Colonic mucosa (tissue), 4 donors: ENCODE data around the gene OBP2A. TPM values are rescaled to one million over a fixed set of nuclear protein-coding genes. Genes with fewer than 3 reads are reported as not detected.

ENCODE experiments used
- DNase-seq: peaks from one replicate; pipeline ENCODE4 v3.0.0-alpha.2; 2020
- H3K27ac ChIP-seq: fragments of 200-600 bp; one replicate; pipeline ENCODE4 v1.8.0; 2021
- H3K27me3 ChIP-seq: fragments of 200-600 bp; one replicate; pipeline ENCODE4 v1.8.0; 2021
- H3K36me3 ChIP-seq: fragments of 200-600 bp; one replicate; pipeline ENCODE4 v1.8.0; 2021
- H3K4me1 ChIP-seq: fragments of 200-600 bp; one replicate; pipeline ENCODE4 v1.8.0; 2021; ENCODE audit warnings: mild to moderate bottlenecking
- H3K4me3 ChIP-seq: fragments of 200-600 bp; one replicate; pipeline ENCODE4 v1.8.0; 2021
- H3K9ac ChIP-seq, 2 donors: one replicate each; pipeline ENCODE4 v1.7.0; 2013; ENCODE audit warnings: control low read depth in 2 of 2, low read depth in 2 of 2, low read length in 2 of 2
- H3K9me3 ChIP-seq: fragments of 200-600 bp; one replicate; pipeline ENCODE4 v1.8.0; 2021
- intact Hi-C: fragments of 100-400 bp; cut with DNase I; formaldehyde crosslinking; loops from one replicate; pipeline ENCODE4 v1.14.1; 2022
- total RNA-seq, 2 donors: library from RNA; stranded (reverse); fragmentation: NEBNext Ultra II Directional in 1 of 2; extraction: Animal tissue kit (Norgen Biotek cat#: 25700) in 1 of 2; gene quantifications; one replicate each; pipeline ENCODE4 v1.2.1, GENCODE V29; 2021
- TF ChIP-seq, protein P1 (sequence below): fragments of 200-600 bp; IDR thresholded peaks from one replicate; pipeline ENCODE4 v1.8.0; 2022; ENCODE audit warnings: antibody characterized with exemption, mild to moderate bottlenecking
- donor health status: healthy.
- donor health status: DM: no; HTN: no; CAD: no.
- donor health status: DM: no; HTN: no; CAD: no.

OBP2A gene
- total RNA-seq, 2 donors from 2014 or later = not detected

DNA sequence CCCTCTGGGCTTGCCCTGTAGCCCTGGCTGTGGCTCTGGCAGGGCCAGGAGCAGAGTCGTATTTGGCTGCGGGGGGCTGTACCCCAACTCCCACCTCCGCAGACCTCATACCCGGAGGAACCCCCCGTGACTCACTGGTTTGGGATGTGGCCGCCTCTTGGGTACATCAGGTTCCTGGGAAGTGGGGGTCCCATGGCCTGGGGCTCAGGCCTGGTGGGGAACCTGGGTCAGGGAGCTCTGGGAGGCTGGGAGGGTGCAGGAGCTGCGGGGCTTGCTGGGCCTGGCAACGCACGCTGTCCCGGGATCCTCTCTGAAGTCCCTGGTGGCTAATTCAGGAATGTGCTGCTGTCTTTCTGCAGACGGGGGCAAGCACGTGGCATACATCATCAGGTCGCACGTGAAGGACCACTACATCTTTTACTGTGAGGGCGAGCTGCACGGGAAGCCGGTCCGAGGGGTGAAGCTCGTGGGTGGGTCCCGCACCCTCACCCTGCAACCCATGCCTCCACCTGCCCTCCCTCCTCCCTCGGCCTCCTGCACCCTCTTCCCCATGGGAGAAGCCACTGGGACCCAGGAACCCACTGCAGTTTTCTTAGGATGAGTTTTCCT lies 22.3 kb upstream of the OBP2A start:
- Histone ChIP-seq H3K9me3 (no peaks in the 10 kb centered on the region), H3K4me1 (no peaks in the 10 kb centered on the region), H3K4me3 (no peak overlapping the region), H3K9ac (no peak overlapping the region), H3K27me3 (no peaks in the 10 kb centered on the region), H3K36me3 (no peaks in the 10 kb centered on the region), H3K27ac (no peak overlapping the region)
- intact Hi-C loops = no loop called here
- TF ChIP-seq, protein P1, sequence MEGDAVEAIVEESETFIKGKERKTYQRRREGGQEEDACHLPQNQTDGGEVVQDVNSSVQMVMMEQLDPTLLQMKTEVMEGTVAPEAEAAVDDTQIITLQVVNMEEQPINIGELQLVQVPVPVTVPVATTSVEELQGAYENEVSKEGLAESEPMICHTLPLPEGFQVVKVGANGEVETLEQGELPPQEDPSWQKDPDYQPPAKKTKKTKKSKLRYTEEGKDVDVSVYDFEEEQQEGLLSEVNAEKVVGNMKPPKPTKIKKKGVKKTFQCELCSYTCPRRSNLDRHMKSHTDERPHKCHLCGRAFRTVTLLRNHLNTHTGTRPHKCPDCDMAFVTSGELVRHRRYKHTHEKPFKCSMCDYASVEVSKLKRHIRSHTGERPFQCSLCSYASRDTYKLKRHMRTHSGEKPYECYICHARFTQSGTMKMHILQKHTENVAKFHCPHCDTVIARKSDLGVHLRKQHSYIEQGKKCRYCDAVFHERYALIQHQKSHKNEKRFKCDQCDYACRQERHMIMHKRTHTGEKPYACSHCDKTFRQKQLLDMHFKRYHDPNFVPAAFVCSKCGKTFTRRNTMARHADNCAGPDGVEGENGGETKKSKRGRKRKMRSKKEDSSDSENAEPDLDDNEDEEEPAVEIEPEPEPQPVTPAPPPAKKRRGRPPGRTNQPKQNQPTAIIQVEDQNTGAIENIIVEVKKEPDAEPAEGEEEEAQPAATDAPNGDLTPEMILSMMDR = no peak
- DNase-seq = no peak

DNA sequence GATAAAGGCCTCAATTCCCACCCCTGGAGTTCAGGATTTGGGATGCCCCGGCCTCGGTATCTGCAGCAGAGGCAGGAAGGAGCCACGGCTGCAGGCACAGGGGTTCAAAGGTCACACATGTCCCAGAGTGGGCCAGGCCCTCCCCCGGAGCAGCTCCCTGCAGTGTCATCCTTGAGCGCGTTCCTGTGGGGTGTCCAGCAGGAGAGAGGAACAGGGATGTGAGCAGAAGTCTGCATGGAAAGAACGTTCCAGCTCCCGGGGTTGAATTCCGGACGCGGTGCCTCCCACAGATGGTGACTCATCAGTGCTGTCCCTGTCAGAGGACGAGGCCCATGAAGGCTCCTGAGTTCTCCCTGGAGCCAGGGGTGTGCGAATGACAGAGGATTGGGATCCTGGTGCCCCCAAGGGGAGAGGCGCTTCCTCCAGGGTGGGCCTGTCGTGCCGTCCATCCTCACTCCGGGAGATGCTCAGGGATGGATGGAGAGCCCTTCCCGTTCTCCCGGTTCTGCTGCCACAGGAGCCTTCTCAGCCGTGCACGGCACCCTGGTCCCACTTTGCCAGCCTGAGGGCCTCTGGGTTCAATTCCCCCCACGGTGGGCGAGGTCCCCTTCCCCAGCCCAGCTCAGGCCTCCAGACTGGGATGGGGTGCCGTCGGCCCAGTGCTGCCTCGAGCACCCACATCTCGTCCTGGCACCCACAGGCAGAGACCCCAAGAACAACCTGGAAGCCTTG lies 21.6 kb upstream of the OBP2A start:
- H3K36me3 ChIP-seq = no peaks in the 10 kb centered on the region
- H3K27me3 ChIP-seq = no peaks in the 10 kb centered on the region
- no peak overlapping the region for H3K27ac ChIP-seq
- no peaks in the 10 kb centered on the region for H3K4me1 ChIP-seq
- H3K9me3 ChIP-seq = no peaks in the 10 kb centered on the region
- TF ChIP-seq, protein P1 = no peak
- intact Hi-C loops = no loop called here
- no peak for DNase-seq
- H3K9ac ChIP-seq = no peak overlapping the region
- H3K4me3 ChIP-seq = no peak overlapping the region

DNA sequence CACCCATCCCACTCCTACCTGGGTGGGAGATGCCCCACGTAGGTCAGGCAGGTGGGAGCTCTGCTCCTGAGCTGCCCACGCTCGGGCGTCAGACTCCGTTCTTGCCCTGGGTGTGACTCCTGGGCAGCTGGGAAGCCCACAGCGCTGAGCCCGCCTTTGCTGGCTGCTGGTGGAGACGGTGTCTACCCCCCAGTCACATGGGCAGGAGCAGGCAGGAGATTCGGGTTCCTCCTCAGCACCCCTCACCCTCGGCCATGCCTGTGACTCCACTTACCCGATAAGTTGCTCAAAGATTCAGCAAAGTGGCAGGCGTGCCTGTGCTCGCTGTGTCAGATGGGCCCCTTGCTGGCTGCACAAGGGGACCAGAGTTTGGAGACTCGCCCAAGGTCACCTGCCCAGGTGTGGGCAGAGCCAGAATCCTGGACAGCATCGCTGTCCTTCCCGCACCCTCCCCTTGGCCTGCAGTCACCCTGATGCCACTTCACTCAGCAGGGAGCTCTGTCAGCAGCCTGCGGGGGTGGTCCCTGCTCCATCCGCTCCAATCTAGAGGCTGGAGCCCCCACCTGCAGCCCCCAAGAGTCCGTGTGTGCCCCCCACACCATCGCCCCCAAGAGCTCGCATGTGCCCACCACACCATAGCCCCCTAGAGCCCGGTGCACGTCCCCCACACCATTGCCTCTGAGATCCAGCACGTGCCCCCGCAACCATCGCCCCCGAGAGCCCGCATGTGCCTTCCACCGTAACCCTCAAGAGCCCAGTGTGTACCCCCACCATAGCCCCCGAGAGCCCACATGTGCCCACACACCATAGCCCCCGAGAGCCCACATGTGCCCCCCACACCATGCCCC lies 20.5 kb upstream of the OBP2A start:
- intact Hi-C loops = no loop called here
- TF ChIP-seq, protein P1 = no peak

DNA sequence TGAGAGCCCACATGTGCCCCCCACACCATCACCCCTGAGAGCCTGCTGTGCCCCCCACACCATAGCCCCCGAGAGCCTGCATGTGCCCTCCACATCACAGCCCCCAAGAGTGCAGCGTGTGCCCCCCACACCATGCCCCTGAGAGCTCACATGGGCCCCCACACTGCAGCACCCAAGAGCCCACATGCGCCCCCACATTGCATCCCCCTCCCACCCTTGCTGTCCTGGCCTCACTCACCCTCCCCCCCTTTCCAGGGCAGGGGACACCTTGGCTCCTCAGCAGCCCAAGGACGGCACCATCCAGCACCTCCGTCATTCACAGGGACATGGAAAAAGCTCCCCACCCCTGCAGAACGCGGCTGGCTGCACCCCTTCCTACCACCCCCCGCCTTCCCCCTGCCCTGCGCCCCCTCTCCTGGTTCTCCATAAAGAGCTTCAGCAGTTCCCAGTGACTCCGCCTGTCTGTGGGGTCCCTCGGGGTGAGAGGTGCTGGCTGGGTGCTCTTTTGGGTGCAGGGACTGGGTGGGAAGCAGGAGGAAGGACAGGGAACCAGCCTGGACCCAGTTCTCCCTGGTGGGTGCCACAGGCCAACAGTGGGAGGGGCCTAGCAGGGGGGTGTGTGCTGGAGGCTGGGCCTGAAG lies 19.7 kb upstream of the OBP2A start:
- H3K27me3 ChIP-seq = no peaks in the 10 kb centered on the region
- TF ChIP-seq, protein P1 = no peak
- H3K9me3 ChIP-seq = no peaks in the 10 kb centered on the region
- no peaks in the 10 kb centered on the region for H3K4me1 ChIP-seq
- H3K36me3 ChIP-seq = no peaks in the 10 kb centered on the region
- H3K27ac ChIP-seq = no peak overlapping the region
- DNase-seq = no peak
- H3K4me3 ChIP-seq = no peak overlapping the region
- intact Hi-C loops = no loop called here
- H3K9ac ChIP-seq = no peak overlapping the region

More for the DNA sequence above, 20.5 kb upstream of the OBP2A start:
- H3K27me3 ChIP-seq = no peaks in the 10 kb centered on the region
- H3K27ac ChIP-seq = no peak overlapping the region
- no peaks in the 10 kb centered on the region for H3K36me3 ChIP-seq
- no peak for DNase-seq
- no peak overlapping the region for H3K9ac ChIP-seq
- H3K4me1 ChIP-seq = no peaks in the 10 kb centered on the region
- H3K9me3 ChIP-seq = no peaks in the 10 kb centered on the region
- H3K4me3 ChIP-seq = no peak overlapping the region
